HEK293 (cell line): ENCODE results near the gene USHBP1.

Source experiments
- HOXC10 ChIP-seq: sonication (generic); formaldehyde crosslinking; IDR thresholded peaks from 2 replicates; pipeline ENCODE4 v1.8.1; 2023; ENCODE audit warnings: mild to moderate bottlenecking, missing genetic modification reagents
- HOXD13 ChIP-seq: sonication (generic); formaldehyde crosslinking; IDR thresholded peaks from 2 replicates; pipeline ENCODE4 v1.8.0; 2022; ENCODE audit warnings: missing genetic modification reagents, borderline replicate concordance
- RBAK ChIP-seq: fragments of 450-650 bp; formaldehyde crosslinking; IDR thresholded peaks from 2 replicates; pipeline ENCODE4 v1.5.1; 2016; ENCODE audit warnings: missing biosample characterization, missing genetic modification characterization
- SP7 ChIP-seq: fragments of 450-650 bp; formaldehyde crosslinking; IDR thresholded peaks from 2 replicates; pipeline ENCODE4 v1.5.1; 2016; ENCODE audit warnings: missing biosample characterization, missing genetic modification characterization
- WT1 ChIP-seq: fragments of 450-650 bp; formaldehyde crosslinking; IDR thresholded peaks from 2 replicates; pipeline ENCODE4 v1.5.1; 2016; ENCODE audit warnings: missing biosample characterization, missing genetic modification characterization
- ZBTB20 ChIP-seq: fragments of 450-650 bp; formaldehyde crosslinking; IDR thresholded peaks from 2 replicates; pipeline ENCODE4 v1.5.1; 2016; ENCODE audit warnings: missing biosample characterization, missing genetic modification characterization
- ZBTB21 ChIP-seq: fragments of 450-650 bp; formaldehyde crosslinking; IDR thresholded peaks from 2 replicates; pipeline ENCODE4 v1.5.1; 2017; ENCODE audit warnings: missing biosample characterization, missing genetic modification characterization
- ZNF184 ChIP-seq: fragments of 450-650 bp; IDR thresholded peaks from 2 replicates; pipeline ENCODE4 v1.5.1; 2018; ENCODE audit warnings: missing biosample characterization, mild to moderate bottlenecking, missing genetic modification characterization
- ZNF214 ChIP-seq: fragments of 450-650 bp; formaldehyde crosslinking; IDR thresholded peaks from 2 replicates; pipeline ENCODE4 v1.5.1; 2017; ENCODE audit warnings: missing biosample characterization, mild to moderate bottlenecking, missing genetic modification characterization, borderline replicate concordance
- ZNF24 ChIP-seq: fragments of 450-650 bp; formaldehyde crosslinking; IDR thresholded peaks from 2 replicates; pipeline ENCODE4 v1.5.1; 2016; ENCODE audit warnings: missing biosample characterization, missing genetic modification characterization
- ZNF341 ChIP-seq: fragments of 450-650 bp; formaldehyde crosslinking; IDR thresholded peaks from 2 replicates; pipeline ENCODE4; 2016; ENCODE audit warnings: low read depth, missing biosample characterization, missing genetic modification characterization
- ZNF366 ChIP-seq: fragments of 450-650 bp; formaldehyde crosslinking; conservative IDR thresholded peaks from 2 replicates; pipeline ENCODE4 v1.5.1; 2016; ENCODE audit warnings: missing biosample characterization, missing genetic modification characterization
- ZNF416 ChIP-seq: fragments of 450-650 bp; formaldehyde crosslinking; IDR thresholded peaks from 2 replicates; pipeline ENCODE4 v1.5.1; 2016; ENCODE audit warnings: missing biosample characterization, missing genetic modification characterization
- ZNF426 ChIP-seq: fragments of 450-650 bp; formaldehyde crosslinking; IDR thresholded peaks from 2 replicates; pipeline ENCODE4 v1.5.1; 2017; ENCODE audit warnings: missing biosample characterization, missing genetic modification characterization, mild to moderate bottlenecking, inconsistent platforms, moderate library complexity
- ZNF433 ChIP-seq: fragments of 450-650 bp; formaldehyde crosslinking; IDR thresholded peaks from 2 replicates; pipeline ENCODE4 v1.5.1; 2016; ENCODE audit warnings: missing biosample characterization, missing genetic modification characterization, low read depth
- ZNF473 ChIP-seq: fragments of 450-650 bp; formaldehyde crosslinking; IDR thresholded peaks from 2 replicates; pipeline ENCODE4 v1.5.1; 2017; ENCODE audit warnings: missing biosample characterization, missing genetic modification characterization
- ZNF585B ChIP-seq: fragments of 450-650 bp; formaldehyde crosslinking; IDR thresholded peaks from 2 replicates; pipeline ENCODE4 v1.5.1; 2016; ENCODE audit warnings: missing biosample characterization, missing genetic modification characterization
- ZNF629 ChIP-seq: fragments of 450-650 bp; formaldehyde crosslinking; IDR thresholded peaks from 2 replicates; pipeline ENCODE4 v1.5.1; 2017; ENCODE audit warnings: missing biosample characterization, missing genetic modification characterization
- ZNF660 ChIP-seq: fragments of 450-650 bp; IDR thresholded peaks from 2 replicates; pipeline ENCODE4 v1.5.1; 2018; ENCODE audit warnings: missing biosample characterization, mild to moderate bottlenecking, missing genetic modification characterization
- ZNF76 ChIP-seq: fragments of 450-650 bp; formaldehyde crosslinking; IDR thresholded peaks from 2 replicates; pipeline ENCODE4; 2016; ENCODE audit warnings: low read depth, missing biosample characterization, missing genetic modification characterization, borderline replicate concordance
- ZNF830 ChIP-seq: fragments of 450-650 bp; IDR thresholded peaks from 2 replicates; pipeline ENCODE4 v1.5.0; 2018; ENCODE audit warnings: missing biosample characterization, missing genetic modification characterization, low read depth, mild to moderate bottlenecking, moderate library complexity
- TF ChIP-seq, protein P1 (sequence below): fragments of 450-650 bp; formaldehyde crosslinking; IDR thresholded peaks from 2 replicates; pipeline ENCODE4 v1.5.1; 2016; ENCODE audit warnings: missing biosample characterization, missing genetic modification characterization
- TF ChIP-seq, protein P2 (sequence below): fragments of 450-650 bp; formaldehyde crosslinking; IDR thresholded peaks from 2 replicates; pipeline ENCODE4 v1.5.1; 2016; ENCODE audit warnings: missing biosample characterization, missing genetic modification characterization
- TF ChIP-seq, protein P3 (sequence below): fragments of 450-650 bp; formaldehyde crosslinking; IDR thresholded peaks from 2 replicates; pipeline ENCODE4 v1.5.1; 2016; ENCODE audit warnings: missing biosample characterization, missing genetic modification characterization
- TF ChIP-seq, protein P4 (sequence below): sonication (generic); formaldehyde crosslinking; IDR thresholded peaks from 2 replicates; pipeline ENCODE4 v1.8.1; 2022; ENCODE audit warnings: mild to moderate bottlenecking, moderate library complexity, missing genetic modification reagents
- TF ChIP-seq, protein P5 (sequence below): fragments of 450-650 bp; formaldehyde crosslinking; IDR thresholded peaks from 2 replicates; pipeline ENCODE4 v1.5.1; 2016; ENCODE audit warnings: missing biosample characterization, missing genetic modification characterization
- TF ChIP-seq, protein P6 (sequence below): fragments of 450-650 bp; formaldehyde crosslinking; IDR thresholded peaks from 2 replicates; pipeline ENCODE4 v1.5.1; 2016; ENCODE audit warnings: missing biosample characterization, missing genetic modification characterization

Gene USHBP1

DNA sequence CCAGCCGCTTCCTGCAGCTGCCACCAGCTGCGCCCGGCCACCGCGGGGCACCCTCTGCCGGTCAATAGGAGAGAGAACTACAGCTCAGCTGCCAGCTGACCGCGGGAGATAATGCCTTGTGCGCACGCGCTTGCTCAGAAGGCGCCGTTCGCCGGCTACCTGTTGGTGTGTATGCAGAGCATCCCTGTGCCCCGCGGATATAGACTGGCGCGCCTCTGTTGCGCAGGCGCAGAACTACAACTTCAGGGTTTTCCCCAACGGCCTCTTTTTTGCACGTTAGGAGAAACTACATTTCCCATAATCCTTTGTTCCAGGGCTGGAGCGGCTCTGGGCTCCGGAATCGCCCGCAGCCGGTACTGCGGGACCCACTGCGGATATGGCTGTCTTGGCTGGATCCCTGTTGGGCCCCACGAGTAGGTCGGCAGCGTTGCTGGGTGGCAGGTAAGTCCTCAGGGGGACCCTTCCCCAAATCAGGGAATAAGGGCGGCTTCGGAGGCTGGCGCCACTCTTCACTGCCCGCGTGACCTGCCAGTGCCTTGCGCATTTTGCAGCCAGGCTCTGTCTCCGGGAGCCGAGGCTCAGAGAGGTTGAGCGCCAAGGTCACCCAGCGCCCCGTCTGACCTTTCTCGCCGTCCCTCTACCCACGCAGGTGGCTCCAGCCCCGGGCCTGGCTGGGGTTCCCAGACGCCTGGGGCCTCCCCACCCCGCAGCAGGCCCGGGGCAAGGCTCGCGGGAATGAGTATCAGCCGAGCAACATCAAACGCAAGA lies 41.2 kb upstream of the USHBP1 start, which contains the start of gene MRPL34 (continued):
- no peak for TF ChIP-seq ZNF184 (tag by site-specific recombination)
- no peak for TF ChIP-seq HOXD13 (CRISPR knock-in tag)
- TF ChIP-seq ZNF426 (tag by site-specific recombination), result no peak
- TF ChIP-seq, protein P1, sequence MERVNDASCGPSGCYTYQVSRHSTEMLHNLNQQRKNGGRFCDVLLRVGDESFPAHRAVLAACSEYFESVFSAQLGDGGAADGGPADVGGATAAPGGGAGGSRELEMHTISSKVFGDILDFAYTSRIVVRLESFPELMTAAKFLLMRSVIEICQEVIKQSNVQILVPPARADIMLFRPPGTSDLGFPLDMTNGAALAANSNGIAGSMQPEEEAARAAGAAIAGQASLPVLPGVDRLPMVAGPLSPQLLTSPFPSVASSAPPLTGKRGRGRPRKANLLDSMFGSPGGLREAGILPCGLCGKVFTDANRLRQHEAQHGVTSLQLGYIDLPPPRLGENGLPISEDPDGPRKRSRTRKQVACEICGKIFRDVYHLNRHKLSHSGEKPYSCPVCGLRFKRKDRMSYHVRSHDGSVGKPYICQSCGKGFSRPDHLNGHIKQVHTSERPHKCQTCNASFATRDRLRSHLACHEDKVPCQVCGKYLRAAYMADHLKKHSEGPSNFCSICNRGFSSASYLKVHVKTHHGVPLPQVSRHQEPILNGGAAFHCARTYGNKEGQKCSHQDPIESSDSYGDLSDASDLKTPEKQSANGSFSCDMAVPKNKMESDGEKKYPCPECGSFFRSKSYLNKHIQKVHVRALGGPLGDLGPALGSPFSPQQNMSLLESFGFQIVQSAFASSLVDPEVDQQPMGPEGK (tag by site-specific recombination), result no peak; the same call in 1 of the 2 replicates
- TF ChIP-seq ZNF366, result no peak
- no peak for TF ChIP-seq HOXC10 (CRISPR knock-in tag)
- TF ChIP-seq, protein P2, sequence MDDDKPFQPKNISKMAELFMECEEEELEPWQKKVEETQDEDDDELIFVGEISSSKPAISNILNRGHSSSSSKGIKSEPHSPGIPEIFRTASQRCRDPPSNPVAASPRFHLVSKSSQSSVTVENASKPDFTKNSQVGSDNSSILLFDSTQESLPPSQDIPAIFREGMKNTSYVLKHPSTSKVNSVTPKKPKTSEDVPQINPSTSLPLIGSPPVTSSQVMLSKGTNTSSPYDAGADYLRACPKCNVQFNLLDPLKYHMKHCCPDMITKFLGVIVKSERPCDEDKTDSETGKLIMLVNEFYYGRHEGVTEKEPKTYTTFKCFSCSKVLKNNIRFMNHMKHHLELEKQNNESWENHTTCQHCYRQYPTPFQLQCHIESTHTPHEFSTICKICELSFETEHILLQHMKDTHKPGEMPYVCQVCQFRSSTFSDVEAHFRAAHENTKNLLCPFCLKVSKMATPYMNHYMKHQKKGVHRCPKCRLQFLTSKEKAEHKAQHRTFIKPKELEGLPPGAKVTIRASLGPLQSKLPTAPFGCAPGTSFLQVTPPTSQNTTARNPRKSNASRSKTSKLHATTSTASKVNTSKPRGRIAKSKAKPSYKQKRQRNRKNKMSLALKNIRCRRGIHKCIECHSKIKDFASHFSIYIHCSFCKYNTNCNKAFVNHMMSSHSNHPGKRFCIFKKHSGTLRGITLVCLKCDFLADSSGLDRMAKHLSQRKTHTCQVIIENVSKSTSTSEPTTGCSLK, result no peak
- 0 out of 2 replicates have a peak, but pooled peaks have one; percentile 5 for TF ChIP-seq WT1
- TF ChIP-seq ZNF585B, result no peak
- TF ChIP-seq, protein P3, sequence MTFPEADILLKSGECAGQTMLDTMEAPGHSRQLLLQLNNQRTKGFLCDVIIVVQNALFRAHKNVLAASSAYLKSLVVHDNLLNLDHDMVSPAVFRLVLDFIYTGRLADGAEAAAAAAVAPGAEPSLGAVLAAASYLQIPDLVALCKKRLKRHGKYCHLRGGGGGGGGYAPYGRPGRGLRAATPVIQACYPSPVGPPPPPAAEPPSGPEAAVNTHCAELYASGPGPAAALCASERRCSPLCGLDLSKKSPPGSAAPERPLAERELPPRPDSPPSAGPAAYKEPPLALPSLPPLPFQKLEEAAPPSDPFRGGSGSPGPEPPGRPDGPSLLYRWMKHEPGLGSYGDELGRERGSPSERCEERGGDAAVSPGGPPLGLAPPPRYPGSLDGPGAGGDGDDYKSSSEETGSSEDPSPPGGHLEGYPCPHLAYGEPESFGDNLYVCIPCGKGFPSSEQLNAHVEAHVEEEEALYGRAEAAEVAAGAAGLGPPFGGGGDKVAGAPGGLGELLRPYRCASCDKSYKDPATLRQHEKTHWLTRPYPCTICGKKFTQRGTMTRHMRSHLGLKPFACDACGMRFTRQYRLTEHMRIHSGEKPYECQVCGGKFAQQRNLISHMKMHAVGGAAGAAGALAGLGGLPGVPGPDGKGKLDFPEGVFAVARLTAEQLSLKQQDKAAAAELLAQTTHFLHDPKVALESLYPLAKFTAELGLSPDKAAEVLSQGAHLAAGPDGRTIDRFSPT (tag by site-specific recombination), result peak; percentile 99; the same call in 1 of the 2 replicates
- no peak for TF ChIP-seq ZNF416 (tag by site-specific recombination)
- no peak; the same call in none of the 2 replicates for TF ChIP-seq SP7 (tag by site-specific recombination)
- TF ChIP-seq ZNF76, result peak; percentile 94
- peak; percentile 96 for TF ChIP-seq ZBTB20 (tag by site-specific recombination)
- TF ChIP-seq, protein P4, sequence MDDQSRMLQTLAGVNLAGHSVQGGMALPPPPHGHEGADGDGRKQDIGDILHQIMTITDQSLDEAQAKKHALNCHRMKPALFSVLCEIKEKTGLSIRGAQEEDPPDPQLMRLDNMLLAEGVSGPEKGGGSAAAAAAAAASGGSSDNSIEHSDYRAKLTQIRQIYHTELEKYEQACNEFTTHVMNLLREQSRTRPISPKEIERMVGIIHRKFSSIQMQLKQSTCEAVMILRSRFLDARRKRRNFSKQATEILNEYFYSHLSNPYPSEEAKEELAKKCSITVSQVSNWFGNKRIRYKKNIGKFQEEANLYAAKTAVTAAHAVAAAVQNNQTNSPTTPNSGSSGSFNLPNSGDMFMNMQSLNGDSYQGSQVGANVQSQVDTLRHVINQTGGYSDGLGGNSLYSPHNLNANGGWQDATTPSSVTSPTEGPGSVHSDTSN (CRISPR knock-in tag), result 0 out of 2 replicates have a peak, but pooled peaks have one; percentile 39
- peak; percentile 61; the same call in 1 of the 2 replicates for TF ChIP-seq ZNF629 (tag by site-specific recombination)
- TF ChIP-seq RBAK, result no peak
- peak; percentile 47; the same call in 1 of the 2 replicates for TF ChIP-seq ZBTB21
- no peak for TF ChIP-seq ZNF214 (tag by site-specific recombination)
- TF ChIP-seq, protein P5, sequence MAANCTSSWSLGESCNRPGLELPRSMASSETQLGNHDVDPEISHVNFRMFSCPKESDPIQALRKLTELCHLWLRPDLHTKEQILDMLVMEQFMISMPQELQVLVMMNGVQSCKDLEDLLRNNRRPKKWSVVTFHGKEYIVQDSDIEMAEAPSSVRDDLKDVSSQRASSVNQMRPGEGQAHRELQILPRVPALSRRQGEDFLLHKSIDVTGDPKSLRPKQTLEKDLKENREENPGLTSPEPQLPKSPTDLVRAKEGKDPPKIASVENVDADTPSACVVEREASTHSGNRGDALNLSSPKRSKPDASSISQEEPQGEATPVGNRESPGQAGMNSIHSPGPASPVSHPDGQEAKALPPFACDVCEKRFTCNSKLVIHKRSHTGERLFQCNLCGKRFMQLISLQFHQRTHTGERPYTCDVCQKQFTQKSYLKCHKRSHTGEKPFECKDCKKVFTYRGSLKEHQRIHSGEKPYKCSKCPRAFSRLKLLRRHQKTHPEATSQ (tag by site-specific recombination), result no peak
- no peak; the same call in 1 of the 2 replicates for TF ChIP-seq ZNF24 (tag by site-specific recombination)
- TF ChIP-seq ZNF830, result no peak
- peak; percentile 59; the same call in 1 of the 2 replicates for TF ChIP-seq ZNF660 (tag by site-specific recombination)
- TF ChIP-seq ZNF473, result no peak
- TF ChIP-seq, protein P6, sequence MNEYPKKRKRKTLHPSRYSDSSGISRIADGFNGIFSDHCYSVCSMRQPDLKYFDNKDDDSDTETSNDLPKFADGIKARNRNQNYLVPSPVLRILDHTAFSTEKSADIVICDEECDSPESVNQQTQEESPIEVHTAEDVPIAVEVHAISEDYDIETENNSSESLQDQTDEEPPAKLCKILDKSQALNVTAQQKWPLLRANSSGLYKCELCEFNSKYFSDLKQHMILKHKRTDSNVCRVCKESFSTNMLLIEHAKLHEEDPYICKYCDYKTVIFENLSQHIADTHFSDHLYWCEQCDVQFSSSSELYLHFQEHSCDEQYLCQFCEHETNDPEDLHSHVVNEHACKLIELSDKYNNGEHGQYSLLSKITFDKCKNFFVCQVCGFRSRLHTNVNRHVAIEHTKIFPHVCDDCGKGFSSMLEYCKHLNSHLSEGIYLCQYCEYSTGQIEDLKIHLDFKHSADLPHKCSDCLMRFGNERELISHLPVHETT (tag by site-specific recombination), result 0 out of 2 replicates have a peak, but pooled peaks have one; percentile 12
- no peak for TF ChIP-seq ZNF433 (tag by site-specific recombination)
- TF ChIP-seq ZNF341 (tag by site-specific recombination), result peak; percentile 53
